Gastrocnemius medialis (tissue), 4 donors: ENCODE data around the gene LYRM9.

Source experiments
- CTCF ChIP-seq, 5 experiments: fragments of 450-650 bp in 3 of 5; fragments of 200-600 bp in 2 of 5; sonication (generic) in 2 of 5; IDR thresholded peaks in 4 of 5; conservative IDR thresholded peaks in 1 of 5; 1 replicate in 4 of 5; 2 replicates in 1 of 5; pipeline ENCODE4 v1.5.1; 2016 to 2019; ENCODE audit warnings: antibody characterized with exemption in 5 of 5, mild to moderate bottlenecking in 3 of 5, moderate library complexity in 3 of 5
- POLR2A ChIP-seq, 2 donors: fragments of 450-650 bp; IDR thresholded peaks; one replicate each; pipeline ENCODE4 v1.6.1; 2017; ENCODE audit warnings: antibody characterized with exemption in 2 of 2, mild to moderate bottlenecking in 2 of 2, moderate library complexity in 2 of 2

DNA sequence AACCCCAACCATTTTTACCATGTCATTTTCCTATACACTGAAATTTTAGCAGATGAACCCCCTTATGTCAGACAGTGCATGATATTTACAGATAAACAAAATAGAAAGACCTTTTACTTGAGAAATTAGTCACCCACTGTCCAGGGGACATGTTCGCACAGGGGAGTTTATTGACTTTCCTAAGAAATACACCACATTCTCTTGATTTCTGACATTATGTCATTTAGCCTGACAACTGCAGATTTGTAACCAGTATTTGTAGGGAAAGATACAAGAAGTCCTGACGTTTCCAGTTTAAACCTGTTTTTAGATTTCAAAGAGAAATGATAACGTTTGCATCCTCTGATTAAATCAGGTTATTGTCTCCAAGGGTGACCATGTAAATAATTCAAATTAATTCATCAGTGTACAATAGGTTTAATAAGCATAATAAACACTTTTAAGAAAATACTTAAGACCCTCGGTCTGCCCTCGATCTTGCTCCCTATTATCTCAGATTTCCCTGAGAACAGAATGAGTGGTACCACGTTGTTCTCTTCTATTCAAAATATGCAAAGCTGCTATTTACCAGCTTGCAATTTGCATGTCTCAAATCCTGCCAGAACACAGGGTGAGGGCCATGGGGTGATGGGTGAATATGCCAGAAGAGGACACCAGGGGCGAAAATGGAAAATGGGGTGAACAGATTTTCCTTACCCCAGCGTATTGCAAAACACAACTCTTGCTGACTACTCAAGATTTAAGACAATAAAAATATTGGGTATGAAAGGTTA, 2.1 kb upstream of the LYRM9 start:
- TF ChIP-seq CTCF (IDR thresholded peaks at IDR 0.05 in 4 of 5, conservative IDR thresholded peaks at IDR 0.05 in 1 of 5), result no peak
- no peak for TF ChIP-seq POLR2A (IDR thresholded peaks at IDR 0.05)
